ENCODE measurements around the gene GABBR2.
"Not testable (repeated sequence)": the region's sequence is repeated elsewhere in the genome, so short reads cannot be mapped to it uniquely, and the experiment has no call there.

The GABBR2 gene

DNA sequence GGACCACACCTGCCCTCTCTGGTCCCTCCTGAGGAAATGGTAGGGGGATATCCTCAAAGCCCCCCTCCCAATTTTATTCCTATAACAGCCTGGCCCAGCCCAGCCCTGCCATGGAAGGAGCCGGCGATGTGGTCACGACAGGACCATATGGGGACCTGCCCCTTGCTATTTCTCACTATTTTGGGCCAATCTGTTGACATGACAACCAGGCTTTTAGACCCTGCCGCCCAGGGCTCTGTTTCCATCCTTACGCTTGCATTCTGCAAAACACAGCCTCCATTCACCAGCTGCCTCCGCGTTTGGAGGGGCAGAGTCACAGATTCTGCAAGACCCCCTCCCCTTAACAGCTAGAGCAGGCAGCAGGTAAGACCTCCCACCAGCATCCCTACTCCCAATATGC is 112.2 kb downstream of the GABBR2 start:
- no peak for DNase-seq (ENCODE audit: low spot score)

DNA sequence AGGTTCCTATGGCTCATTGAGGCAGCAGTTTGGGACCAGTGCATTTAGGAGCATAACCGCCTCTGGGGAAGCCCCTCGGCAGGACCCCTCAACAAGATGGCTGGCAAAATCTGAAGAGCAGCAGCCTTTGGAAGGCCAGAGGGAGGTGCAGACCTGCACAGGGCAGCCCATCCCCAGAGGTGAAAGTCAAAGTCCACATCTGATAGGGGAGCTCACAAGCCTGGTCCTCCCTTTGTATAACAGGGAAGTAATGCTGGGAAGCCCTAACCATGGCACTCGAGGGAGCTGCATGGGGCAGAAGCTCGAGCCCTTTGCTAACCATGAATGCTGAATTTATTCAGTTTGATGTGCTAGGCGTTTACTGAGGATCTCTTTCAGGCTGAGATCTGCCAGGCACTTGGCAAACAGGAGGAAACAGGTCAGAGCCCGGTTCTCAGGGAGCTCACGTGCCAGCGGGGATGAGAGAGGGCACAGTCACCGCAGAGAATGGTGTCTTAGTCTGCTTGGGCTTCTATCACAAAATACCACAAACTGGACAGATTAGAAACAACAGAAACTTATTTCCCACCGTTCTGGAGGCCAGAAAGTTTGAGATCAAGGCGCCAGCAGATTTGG is 114.1 kb downstream of the GABBR2 start:
- DNase-seq (ENCODE audit: low spot score) = no peak

DNA sequence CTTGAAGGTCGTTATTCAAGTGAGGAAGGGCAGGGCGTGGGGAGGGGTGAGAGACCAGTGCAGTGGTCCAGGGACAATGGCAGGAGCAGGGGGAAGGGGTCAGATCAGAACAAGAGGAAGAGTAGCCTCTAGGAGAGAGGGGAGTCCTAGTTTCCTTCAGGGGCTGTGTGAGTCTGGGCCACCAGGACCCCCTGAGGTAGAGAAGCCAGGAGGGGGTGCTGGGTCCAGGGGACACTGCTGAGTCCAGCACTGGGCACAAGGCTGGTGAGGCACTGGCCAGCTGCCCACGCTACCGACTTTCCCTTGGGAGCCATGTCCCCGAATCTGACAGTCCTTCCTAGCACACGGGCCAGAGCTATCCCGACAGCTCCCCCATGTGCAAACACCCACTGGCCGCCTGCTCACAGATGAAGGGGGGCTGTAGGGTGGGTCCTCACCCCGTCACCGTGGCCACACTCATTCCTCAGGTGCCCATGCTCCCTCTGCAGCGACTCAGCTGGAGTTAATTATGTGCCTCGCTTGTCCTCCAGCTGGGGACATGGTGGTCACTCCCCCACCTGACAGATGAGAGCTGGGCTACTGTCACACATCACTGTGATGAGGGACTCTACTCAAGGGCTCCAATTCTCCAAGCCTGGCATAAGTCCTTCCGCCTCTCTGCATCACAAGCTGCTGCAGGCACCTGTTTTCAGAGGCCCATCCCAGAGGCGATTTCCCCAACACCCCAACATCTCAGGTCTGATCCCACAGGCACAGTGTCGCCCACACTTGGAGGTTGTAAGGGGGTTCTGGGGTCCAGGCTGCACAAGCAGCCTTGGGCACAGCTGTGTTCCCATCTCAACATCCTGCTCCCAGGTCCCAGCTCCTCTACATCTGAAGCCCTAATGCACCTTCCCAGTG is 115.1 kb downstream of the GABBR2 start:
- no peak for DNase-seq (ENCODE audit: low spot score)

DNA sequence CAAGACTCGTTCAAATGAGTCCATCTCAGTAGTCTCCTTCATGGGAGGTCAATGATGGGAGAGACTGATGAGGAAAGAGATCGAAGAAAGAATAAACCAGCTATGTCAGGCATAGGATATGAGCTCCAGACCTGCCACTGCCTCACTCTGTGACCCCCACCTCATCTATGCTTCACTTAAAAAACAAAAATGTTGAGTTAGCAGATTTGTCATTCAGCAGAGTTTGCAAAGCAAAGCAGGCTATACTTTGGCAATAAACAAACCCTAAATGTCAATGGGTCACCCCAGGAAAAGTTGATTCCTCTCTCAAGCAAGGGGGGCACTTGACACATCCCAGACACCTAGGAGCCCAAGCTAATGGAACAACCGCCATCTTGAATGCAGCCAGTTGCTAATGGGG is 117.0 kb downstream of the GABBR2 start:
- no peak for DNase-seq (ENCODE audit: low spot score)

DNA sequence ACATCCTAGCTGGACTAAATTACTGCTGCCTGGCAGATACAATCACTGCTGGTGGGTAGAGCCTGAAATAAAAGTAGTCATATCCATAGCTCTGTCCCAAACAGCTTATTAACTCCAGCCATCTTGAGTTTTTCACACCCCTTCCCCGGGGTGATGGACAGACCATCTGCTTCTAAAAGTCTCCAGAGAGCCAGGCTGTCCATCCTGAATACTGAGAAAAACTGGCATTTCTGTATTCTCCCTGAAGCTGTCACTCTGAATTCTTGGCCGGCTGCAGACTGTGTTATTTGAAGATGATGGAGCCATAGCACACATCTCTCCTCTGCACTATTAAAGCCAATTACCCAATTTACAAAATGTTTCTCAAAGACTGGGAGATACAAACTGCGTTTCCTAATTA is 118.6 kb downstream of the GABBR2 start:
- no peak for DNase-seq (ENCODE audit: low spot score)

DNA sequence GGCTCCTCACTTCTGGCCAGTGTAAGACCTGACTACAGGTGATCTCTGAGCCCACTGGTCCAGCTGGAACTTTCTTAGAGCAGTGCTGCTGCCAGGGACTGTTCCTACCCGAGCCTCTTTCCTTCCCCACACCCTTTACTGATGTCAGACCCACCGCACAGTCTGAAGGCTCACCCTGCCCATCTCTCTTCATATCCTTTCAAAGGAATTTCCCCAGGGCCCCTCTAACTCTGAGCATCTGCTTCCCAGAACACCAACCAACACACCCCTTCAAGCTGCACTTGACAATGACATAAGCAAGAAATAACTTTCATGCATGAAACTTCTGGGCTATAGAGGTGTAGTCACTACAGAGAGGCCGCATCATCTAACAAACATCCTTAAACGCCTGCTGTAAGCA is 119.6 kb downstream of the GABBR2 start:
- DNase-seq (ENCODE audit: low spot score) = no peak

DNA sequence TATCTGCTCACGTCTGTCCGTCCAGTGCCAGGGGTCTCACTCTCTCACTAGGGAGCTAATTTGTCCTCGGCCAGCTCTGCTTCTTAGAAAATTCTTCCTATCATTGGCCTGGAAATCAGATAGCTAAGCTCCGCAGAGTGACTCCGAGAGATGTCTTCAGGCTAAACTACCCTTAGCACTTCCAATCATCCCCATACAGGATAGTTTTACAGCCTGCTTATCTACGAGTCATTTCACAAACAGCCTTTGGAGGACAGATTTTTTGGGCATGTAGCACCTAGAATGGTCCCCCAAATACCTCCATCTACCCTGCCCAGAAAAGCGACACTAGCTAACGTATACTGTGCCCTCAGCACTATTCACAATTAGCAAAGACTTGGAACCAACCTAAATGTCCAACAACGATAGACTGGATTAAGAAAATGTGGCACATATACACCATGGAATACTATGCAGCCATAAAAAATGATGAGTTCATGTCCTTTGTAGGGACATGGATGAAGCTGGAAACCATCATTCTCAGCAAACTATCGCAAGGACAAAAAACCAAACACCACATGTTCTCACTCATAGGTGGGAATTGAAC is 123.8 kb downstream of the GABBR2 start:
- not testable (repeated sequence) for DNase-seq (ENCODE audit: low spot score)

DNA sequence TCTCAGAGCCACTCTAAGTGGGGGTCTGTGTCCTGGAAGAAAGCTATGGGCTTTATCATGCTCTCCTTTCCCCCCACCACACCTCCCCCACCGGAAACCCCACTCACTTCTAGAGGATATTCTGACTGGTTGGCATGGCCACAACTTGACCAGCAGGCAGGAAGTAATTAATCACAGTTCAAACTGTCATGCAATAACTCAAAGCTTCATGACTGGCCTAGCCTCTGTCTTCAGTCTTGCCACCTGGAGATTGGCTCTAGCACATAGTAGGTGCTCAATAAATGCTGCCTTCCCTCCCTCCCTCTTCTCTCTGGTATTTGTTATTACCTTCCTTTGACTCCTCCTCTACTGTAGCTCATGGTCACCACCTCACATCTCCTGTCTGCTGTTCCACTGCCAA is 124.7 kb downstream of the GABBR2 start:
- DNase-seq (ENCODE audit: low spot score) = no peak

DNA sequence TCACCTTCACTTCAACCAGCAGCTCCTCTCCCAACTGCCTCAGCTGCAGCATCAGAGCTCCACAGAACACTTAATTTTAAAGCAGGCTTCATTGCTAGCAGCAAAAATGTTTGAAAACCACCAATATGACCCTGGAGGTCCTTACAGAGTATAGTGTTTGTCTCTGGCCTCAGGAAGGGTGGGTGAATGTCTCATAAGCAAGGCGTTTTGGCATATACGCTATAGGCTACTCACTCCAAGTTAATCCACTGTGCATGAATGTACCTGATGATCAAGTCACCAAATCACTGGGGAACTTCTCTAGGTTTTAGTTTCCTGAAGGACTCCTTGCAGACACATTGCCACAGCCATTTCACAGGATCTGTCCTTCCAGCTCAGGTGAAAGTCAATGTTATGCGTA is 125.3 kb downstream of the GABBR2 start:
- no peak for DNase-seq (ENCODE audit: low spot score)

DNA sequence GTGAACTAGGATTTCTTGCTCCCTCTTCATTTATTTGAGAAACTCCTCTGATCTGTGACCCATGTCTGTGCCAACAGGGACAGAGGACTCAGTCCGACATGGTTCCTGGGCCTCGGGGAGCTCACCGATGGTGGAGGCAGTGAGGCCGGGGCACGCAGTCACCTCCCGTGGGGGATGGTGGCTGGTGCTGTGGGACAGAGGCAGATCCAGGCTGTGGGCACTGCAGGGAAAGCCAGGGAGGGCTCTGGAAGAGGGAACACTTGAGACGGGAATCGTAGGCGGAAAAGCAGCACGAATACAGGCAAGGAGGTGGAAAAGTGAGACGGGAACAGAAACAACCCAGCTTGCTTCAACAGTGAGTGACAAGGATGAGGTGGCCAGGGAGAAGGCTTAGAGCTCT is 127.8 kb downstream of the GABBR2 start:
- no peak for DNase-seq (ENCODE audit: low spot score)

DNA sequence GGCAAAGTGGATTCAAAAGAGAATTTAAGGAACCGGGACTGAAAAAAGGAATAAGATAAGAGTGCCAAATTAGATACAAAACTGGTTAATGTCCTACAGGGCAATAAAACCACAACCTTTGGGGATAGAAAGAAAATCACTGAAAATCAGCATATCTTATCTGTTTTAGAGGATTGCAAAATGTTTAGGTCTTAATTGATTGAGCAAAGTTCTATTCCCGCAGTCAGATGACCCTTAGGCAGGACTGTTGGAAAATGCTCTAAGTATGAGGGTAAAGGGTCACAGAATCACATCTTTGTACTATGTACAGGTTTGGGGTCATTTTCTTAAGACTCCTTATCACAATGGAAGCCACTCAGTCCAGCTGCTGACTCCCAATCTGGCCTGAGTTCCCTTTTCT is 129.0 kb downstream of the GABBR2 start:
- no peak for DNase-seq (ENCODE audit: low spot score)

DNA sequence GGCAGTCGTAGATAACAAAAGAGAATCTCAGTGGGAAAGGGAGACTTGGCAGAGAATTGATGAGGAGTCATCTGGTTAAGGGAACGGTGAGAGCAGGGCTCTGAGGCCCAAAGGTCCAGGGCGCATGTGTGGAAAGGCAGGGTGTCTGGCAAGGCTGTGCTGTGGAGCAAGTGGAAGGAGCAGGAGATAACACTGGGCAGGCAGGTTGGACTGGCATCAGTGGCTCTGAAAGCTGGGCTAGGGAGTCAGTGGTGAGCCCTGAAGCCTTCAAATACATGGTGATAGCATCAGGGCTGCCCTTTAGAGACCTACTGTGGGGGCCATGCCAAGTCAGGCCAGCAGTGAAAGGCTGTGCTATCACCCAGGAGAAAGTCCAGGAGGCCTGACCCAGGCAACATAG is 131.3 kb downstream of the GABBR2 start:
- DNase-seq (ENCODE audit: low spot score) = no peak

DNA sequence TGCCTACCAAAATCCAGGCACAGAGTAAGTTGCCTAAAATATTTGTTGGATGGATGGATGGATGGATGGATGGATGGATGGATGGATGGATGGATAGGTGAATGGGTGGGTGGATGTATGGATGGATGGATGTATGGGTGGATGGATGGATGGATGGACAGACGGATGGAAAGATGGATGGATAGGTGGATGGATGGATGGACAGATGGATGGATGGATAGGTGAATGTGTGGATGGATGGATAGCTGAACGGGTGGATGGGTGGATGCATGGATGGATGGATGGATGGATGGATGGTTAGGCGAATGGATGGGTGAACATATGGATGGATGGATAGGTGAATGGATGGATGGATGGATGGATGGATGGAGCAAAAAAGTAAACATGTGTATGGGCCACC is 131.9 kb downstream of the GABBR2 start:
- DNase-seq (ENCODE audit: low spot score) = no peak

DNA sequence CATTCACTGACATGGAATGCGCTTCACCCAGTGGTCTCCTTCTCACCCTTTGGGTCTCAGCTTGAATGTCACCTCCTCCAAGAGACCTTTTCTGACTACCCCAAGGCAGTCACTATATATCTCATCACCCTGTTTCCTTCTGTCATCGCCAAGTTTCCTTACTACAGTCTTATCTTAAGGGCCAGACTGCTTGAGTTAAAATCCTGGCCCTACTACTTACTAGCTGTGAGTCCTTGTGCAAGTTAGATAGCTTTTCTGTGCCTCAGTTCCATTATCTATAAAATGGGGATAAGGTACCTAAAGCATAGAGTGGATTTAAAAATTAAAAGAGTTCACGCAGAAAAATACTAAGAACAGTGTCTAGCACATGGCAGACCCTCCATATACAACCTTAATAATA is 132.4 kb downstream of the GABBR2 start:
- no peak for DNase-seq (ENCODE audit: low spot score)

DNA sequence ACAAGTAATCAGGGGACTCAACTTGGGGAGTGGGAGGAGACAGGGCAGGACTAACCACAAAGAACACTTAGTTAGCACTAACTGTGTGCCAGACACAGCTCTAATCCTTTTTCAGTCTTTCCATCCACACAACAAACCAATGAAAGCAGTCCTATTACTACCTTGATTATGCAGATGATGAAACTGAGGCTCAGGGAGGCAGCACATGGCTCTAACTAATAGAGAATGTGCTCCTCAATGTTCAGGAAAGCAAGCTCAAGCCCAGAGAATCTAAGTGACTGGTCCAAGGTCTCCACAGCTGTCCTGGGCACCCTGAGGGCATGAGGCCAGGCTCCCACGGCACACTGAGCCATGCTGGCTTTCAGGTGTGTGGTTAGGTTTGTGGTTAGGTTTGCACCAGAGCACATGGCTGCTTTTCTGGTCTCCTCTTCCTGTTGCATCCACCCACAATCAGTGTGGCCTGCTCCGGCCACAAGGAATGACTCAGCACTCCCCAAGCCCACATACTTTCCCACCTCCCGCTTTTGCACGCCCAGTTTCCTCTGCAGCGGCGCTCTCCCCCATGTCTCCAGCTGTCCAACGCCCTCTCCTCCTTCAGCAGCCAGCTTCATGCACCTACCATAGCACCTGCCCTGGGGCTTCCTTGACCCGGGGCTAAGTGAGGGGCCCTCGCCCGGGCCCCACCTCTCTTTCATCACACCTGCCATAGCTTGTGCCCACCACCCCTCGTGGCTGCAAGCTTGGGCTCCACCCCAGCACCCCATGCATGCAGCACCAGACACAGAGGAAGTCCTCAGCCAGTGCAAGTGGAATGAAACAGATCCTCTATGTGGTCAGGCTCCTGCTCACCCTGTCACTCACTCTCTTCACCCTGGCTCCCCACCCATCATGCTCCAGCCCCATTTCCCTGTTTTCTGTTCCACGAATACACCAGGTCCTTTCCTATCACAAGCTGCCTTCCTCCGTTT is 133.1 kb downstream of the GABBR2 start:
- no peak for DNase-seq (ENCODE audit: low spot score)

DNA sequence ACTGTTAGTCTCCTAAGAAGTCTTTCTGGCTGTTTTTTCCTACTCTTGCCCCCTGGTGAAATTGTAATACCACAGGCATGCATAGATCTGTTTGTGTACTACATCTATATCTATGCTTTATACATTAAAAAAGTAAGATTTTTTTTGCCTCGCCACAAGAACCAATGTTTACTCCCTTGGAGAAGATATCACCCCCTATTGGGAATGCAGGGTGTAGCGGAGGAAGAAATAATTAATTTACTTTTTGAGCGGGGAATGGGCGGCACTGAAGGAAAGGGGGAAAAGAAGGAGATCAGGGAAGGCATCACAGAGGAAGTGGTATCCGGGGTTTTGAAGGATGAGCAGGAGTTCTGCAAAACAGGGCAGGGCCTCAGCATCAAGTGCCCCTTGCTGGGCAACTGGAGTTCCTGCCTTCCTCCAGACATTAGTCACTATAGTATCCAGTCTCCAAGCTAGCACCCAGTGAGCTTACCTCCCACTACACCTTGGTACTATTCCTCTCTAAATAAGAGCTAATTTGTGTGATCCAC is 134.9 kb downstream of the GABBR2 start:
- no peak for DNase-seq (ENCODE audit: low spot score)

DNA sequence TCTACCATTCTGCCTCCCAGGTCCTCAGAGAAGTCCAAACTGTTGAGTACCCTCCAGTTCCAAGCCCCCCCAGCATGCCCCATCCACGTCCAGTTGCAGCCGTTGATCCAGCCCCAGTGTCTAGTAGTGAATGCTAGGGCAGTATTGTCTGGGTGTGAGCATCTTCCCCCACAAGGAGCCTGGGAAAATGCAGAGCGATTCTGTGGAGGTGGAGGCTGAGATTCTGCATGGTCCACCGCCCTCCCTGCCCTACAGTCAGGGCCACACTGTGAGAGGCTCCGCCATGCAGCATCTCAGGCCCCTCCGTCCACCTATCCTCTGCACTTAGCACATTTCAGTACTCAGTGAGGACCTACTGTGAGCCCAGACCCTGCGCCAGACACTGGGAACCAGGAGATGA is 135.9 kb downstream of the GABBR2 start:
- DNase-seq (ENCODE audit: low spot score) = no peak

DNA sequence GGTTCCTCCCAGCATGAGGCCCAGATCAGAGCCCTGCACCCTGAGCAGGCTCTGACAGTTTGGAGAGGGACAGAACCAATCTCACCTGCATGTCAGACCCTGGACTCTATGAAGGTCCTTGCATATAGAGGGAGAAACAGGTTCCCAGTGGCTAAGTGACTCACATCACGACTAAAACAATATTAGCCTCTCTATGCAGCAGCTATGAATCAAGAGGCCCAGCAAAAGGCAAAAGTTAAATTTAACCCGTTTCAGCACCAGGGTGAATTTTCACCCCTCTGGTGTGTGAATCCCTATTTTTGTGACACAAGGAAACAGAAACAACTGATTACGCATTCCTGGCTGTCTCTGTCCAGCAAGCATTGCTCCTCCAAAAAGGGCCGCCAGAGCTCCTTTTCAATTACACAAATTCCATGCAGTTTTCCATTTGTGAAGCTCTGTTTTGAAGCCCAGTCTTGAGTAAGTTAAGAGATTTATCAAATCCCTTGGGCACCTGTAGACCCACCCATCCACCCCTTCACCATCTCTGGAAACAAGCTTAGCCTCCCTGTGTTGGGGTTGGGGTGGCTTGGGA is 136.6 kb downstream of the GABBR2 start:
- DNase-seq (ENCODE audit: low spot score) = no peak

DNA sequence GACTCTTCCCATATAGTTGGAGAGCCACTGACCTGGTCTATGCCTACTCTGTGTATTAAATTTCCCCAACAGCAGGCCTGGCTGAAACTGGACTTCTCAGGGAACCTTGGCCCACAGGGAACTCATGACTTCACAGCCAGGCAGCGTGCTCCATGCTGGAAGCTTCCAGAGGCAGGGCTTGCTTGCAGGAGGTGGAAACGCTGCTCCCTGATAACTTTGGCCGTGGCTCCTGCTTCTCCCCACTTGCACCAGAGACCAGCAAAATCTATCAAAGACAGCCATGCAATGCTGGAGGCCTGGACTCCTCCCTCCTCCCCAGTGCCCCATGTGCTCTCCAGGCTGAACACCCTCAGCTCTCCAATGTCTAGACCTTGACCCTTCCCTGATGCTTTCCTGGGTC is 137.1 kb downstream of the GABBR2 start:
- no peak for DNase-seq (ENCODE audit: low spot score)

DNA sequence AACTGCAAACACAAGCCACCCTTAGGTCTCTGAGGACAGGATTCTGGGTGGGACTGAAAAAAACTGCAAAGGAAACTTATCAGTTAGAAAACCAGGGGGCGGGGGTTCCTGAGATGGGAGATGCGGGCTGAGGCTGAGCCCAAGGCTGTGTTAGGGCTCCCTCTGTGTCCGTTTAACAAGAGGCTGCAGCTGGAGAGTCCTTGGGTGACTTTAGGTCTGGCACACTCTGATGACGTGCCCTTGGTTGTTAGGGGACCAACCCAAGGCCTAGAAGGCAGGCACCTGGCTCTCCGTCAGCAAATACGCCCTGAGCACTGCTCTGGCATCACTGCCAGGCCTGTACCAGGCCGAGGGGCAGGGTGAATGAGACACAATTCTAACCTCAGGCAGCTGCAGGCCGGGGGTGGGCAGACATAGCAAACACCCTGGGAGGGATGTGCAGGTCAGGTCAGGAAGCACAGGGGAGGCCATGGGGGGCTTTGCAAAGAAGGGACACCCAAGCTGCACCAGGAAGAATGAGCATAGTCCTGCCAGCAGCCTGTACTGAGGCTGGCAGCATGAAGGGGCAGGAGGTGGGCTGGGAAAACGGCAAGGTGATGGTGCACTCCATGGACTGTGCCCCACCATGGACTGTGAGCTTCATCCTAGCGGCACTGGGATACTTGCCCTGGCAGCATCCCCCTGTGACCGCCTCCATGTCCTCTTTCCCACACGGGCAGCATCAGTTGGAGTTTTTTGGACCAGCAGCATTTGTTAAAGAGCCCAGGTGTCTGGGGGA is 137.9 kb downstream of the GABBR2 start:
- no peak for DNase-seq (ENCODE audit: low spot score)

DNA sequence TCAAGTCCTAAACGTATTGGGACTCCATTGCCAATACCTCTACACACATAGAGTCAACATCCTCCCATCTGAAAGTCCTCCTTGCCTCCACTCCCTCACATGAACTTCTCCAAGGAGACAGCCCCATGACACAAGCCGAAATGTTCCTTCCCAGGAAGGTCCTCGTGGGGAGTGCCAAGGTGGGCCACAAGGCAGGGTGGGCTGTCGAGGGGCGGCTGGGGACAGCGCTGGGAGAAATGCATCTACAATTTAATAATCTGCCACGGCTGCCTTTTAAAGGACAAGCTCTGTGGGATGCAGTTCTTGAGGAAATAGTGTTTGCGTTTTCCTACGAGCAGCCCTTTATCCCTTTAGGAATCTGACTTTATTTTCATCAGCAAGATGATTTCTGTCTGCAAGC is 138.7 kb downstream of the GABBR2 start:
- no peak for DNase-seq (ENCODE audit: low spot score)

Measured in left forelimb (tissue), 1 donor.